CD4-positive, alpha-beta T cell treated with Interleukin-21 for 1 hour (primary cell): Measurements from ENCODE around the gene LRRC59.
"Not testable (repeated sequence)": the region's sequence is repeated elsewhere in the genome, so short reads cannot be mapped to it uniquely, and the experiment has no call there.

Source experiments
- DNase-seq: peaks from one replicate; pipeline ENCODE4 v3.0.0-alpha.2; 2020

Gene LRRC59

GRCh38 chr17:50424246-50424995 is 27.1 kb upstream of the LRRC59 start:
- no peak for DNase-seq

- no peak for DNase-seq
Measured at GRCh38 chr17:50423553-50424159, 26.3 kb upstream of the LRRC59 start.

- no peak for DNase-seq
Measured at GRCh38 chr17:50422738-50423137, 25.4 kb upstream of the LRRC59 start.

- peak; percentile 18 for DNase-seq
Measured at GRCh38 chr17:50421308-50422051, 24.2 kb upstream of the LRRC59 start.

- no peak for DNase-seq
Measured at GRCh38 chr17:50420419-50421112, 23.2 kb upstream of the LRRC59 start.

- not testable (repeated sequence) for DNase-seq
Measured at GRCh38 chr17:50419577-50419976, 22.3 kb upstream of the LRRC59 start.

- DNase-seq = no peak
Measured at GRCh38 chr17:50414808-50415207, 17.5 kb upstream of the LRRC59 start.

GRCh38 chr17:50412188-50412732 is 14.9 kb upstream of the LRRC59 start:
- DNase-seq = no peak

GRCh38 chr17:50407921-50408320 is 10.6 kb upstream of the LRRC59 start:
- no peak for DNase-seq

- no peak for DNase-seq
Measured at GRCh38 chr17:50406578-50406977, 9.3 kb upstream of the LRRC59 start.

- not testable (repeated sequence) for DNase-seq
Measured at GRCh38 chr17:50405351-50405750, 8.0 kb upstream of the LRRC59 start.

GRCh38 chr17:50399591-50399990 is 2.3 kb upstream of the LRRC59 start:
- DNase-seq = not testable (repeated sequence)

- not testable (repeated sequence) for DNase-seq
Measured at GRCh38 chr17:50398672-50399071, 1.3 kb upstream of the LRRC59 start.

GRCh38 chr17:50397919-50398285 is 579 bp upstream of the LRRC59 start:
- no peak for DNase-seq

GRCh38 chr17:50396261-50397110 is 837 bp downstream of the LRRC59 start:
- peak; percentile 15 for DNase-seq

GRCh38 chr17:50394711-50395110 is 2.6 kb downstream of the LRRC59 start:
- DNase-seq = no peak

GRCh38 chr17:50393700-50394099 is 3.6 kb downstream of the LRRC59 start:
- no peak for DNase-seq

GRCh38 chr17:50392621-50393020 is 4.7 kb downstream of the LRRC59 start:
- DNase-seq = no peak

GRCh38 chr17:50389534-50389933 is 7.8 kb downstream of the LRRC59 start:
- DNase-seq = no peak

- no peak for DNase-seq
Measured at GRCh38 chr17:50388728-50389127, 8.6 kb downstream of the LRRC59 start.

- no peak for DNase-seq
Measured at GRCh38 chr17:50386510-50386909, 10.8 kb downstream of the LRRC59 start.

- DNase-seq = no peak
Measured at GRCh38 chr17:50382931-50383330, 14.4 kb downstream of the LRRC59 start.
